Panc1 (cell line): ENCODE results near the gene OR14K1. TPM values are rescaled to one million over a fixed set of nuclear protein-coding genes. Genes with fewer than 3 reads are reported as not detected.
"Not testable (repeated sequence)": the region's sequence is repeated elsewhere in the genome, so short reads cannot be mapped to it uniquely, and the experiment has no call there.

Experiments used
- ATAC-seq: fragments of 200-7000 bp; cut with Tn5 transposase; 2 replicates; pipeline ENCODE4 v1.9.1; 2020; ENCODE audit warnings: mild to moderate bottlenecking, moderate library complexity
- Bru-seq: library from RNA; stranded (reverse); fragments of 400-500 nt; gene quantifications from one replicate; lab custom pipeline; 2021; lab: Mats Ljungman, UMichigan
- BruChase-seq, 2 experiments: library from RNA; stranded (reverse); fragments of 400-500 nt; gene quantifications; one replicate each; lab custom pipeline; 2021; lab: Mats Ljungman, UMichigan
- BruUV-seq: library from RNA; stranded (reverse); fragments of 400-500 nt; replicated peaks from 2 replicates; lab custom pipeline; 2021; lab: Mats Ljungman, UMichigan
- CTCF ChIA-PET: fragments of 300-600 bp; sonication (Branson Sonifier 250); formaldehyde crosslinking; loops from one replicate; lab custom pipeline; 2022; ENCODE audit warnings: antibody characterized with exemption; lab: Charles Lee
- POLR2A ChIA-PET: fragments of 300-600 bp; sonication (Branson Sonifier 250); formaldehyde crosslinking; loops from one replicate; lab custom pipeline; 2022; ENCODE audit warnings: antibody characterized with exemption; lab: Charles Lee
- DNase-seq: peaks from one replicate; pipeline ENCODE4 v3.0.0-alpha.2; 2010; ENCODE audit warnings: low read depth, low spot score
- H3K27ac ChIP-seq: 2 replicates; pipeline ENCODE4 v1.5.1; 2011; ENCODE audit warnings: mild to moderate bottlenecking, low read length, inconsistent platforms
- H3K27me3 ChIP-seq: fragments of 200-500 bp; sonication (Bioruptor generic); 2 replicates; pipeline ENCODE4 v1.6.0; 2014; ENCODE audit warnings: low read length, inconsistent platforms; ENCODE audit not compliant: control insufficient read depth, insufficient read depth
- H3K36me3 ChIP-seq: fragments of 200-500 bp; sonication (Bioruptor generic); 2 replicates; pipeline ENCODE4 v1.5.1; 2014; ENCODE audit warnings: inconsistent platforms, mild to moderate bottlenecking, low read length, moderate library complexity; ENCODE audit not compliant: control insufficient read depth, insufficient read depth
- H3K4me1 ChIP-seq: 2 replicates; pipeline ENCODE4 v1.5.1; 2011; ENCODE audit warnings: inconsistent platforms, mild to moderate bottlenecking, low read length, moderate library complexity; ENCODE audit not compliant: control insufficient read depth, insufficient read depth
- H3K4me3 ChIP-seq, 2 experiments: 2 replicates each; pipeline ENCODE4 v1.5.1; 2011 to 2012; ENCODE audit warnings: low read depth in 2 of 2, low read length in 2 of 2, mild to moderate bottlenecking in 2 of 2, inconsistent platforms in 1 of 2, moderate library complexity in 1 of 2
- H3K9me3 ChIP-seq: fragments of 200-500 bp; sonication (Bioruptor generic); 2 replicates; pipeline ENCODE4 v1.5.1; 2014; ENCODE audit warnings: low read depth, mild to moderate bottlenecking, inconsistent platforms, low read length, moderate library complexity; ENCODE audit not compliant: control insufficient read depth, insufficient read depth
- POLR2AphosphoS5 ChIP-seq: IDR thresholded peaks from 2 replicates; pipeline ENCODE4 v1.6.1; 2012; ENCODE audit warnings: mild to moderate bottlenecking, low read depth, low read length, moderate library complexity
- REST ChIP-seq, 2 experiments: IDR thresholded peaks; 2 replicates each; pipeline ENCODE4 v1.6.1; 2011 to 2012; ENCODE audit warnings: low read depth in 2 of 2, control low read depth in 1 of 2, low read length in 1 of 2, mild to moderate bottlenecking in 1 of 2, moderate library complexity in 1 of 2; ENCODE audit not compliant: insufficient read depth in 1 of 2
- SIN3A ChIP-seq: IDR thresholded peaks from 2 replicates; pipeline ENCODE4 v1.6.1; 2012; ENCODE audit warnings: low read depth, mild to moderate bottlenecking, low read length, moderate library complexity, borderline replicate concordance; ENCODE audit not compliant: insufficient read depth
- TCF7L2 ChIP-seq: IDR thresholded peaks from 2 replicates; pipeline ENCODE4 v1.6.1; 2011; ENCODE audit warnings: mild to moderate bottlenecking, low read depth, low read length, inconsistent platforms
- in situ Hi-C: cut with HindIII; loops from 2 replicates; pipeline ENCODE4 v1.10.0; 2016; ENCODE audit warnings: low sequenced_read_pairs, low pct_unique_long_range_greater_than_20kb
- intact Hi-C: fragments of 100-400 bp; cut with micrococcal nuclease; formaldehyde crosslinking; loops from one replicate; pipeline ENCODE4 v1.10.0; 2022; ENCODE audit not compliant: unreplicated experiment
- long read RNA-seq: library from polyadenylated mRNA; unstranded; transcript quantifications from one replicate; pipeline ENCODE4 v2.0.0, GENCODE V29; 2021; ENCODE audit not compliant: unreplicated experiment
- polyA plus RNA-seq: library from polyadenylated mRNA; unstranded; fragments of >200 nt; gene quantifications from one replicate; pipeline ENCODE4 v1.2.1, GENCODE V29; 2012; ENCODE audit warnings: missing spikeins; ENCODE audit not compliant: insufficient read length
- total RNA-seq: library from RNA; stranded (reverse); gene quantifications from one replicate; pipeline ENCODE4 v1.2.1, GENCODE V29; 2021; ENCODE audit not compliant: unreplicated experiment
- TF ChIP-seq, protein P1 (sequence below): fragments of 450-650 bp; IDR thresholded peaks from 2 replicates; pipeline ENCODE4 v1.5.1; 2017; ENCODE audit warnings: mild to moderate bottlenecking

The OR14K1 gene, protein sequence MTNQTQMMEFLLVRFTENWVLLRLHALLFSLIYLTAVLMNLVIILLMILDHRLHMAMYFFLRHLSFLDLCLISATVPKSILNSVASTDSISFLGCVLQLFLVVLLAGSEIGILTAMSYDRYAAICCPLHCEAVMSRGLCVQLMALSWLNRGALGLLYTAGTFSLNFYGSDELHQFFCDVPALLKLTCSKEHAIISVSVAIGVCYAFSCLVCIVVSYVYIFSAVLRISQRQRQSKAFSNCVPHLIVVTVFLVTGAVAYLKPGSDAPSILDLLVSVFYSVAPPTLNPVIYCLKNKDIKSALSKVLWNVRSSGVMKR
- total RNA-seq: not detected
- not detected for polyA plus RNA-seq
- Bru-seq, nascent RNA: not detected
- BruChase-seq, experiment 1, labeled RNA remaining after a 2-hour chase: not detected
- BruChase-seq, experiment 2, labeled RNA remaining after a 6-hour chase: not detected
- long read RNA-seq: 0 reads

DNA sequence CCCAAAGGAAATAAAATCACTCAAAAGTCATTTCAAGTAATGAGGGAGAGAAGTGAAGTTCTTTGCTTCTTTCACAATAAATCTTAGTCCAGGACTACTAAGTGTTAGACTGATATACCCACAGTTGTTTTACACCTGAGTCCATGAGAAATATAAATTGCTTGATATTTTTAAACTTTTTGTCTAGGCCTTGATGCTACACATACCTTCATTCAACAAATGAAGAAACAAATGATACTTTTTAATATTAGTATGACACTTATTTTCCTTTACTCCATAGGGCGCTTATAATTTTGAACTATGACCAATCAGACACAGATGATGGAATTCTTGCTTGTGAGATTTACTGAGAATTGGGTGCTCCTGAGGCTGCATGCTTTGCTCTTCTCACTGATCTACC is at the start of gene OR14K1:
TSS of gene OR14K1 (plus strand) at position 301 of the 400 bp plus-strand sequence. CDS start at position 301, 0 bp downstream.
- ChIA-PET CTCF (no interaction called here), POLR2A (no interaction called here)
- Histone ChIP-seq H3K36me3 (no peaks in the 10 kb centered on the region), H3K27me3 (no peaks in the 10 kb centered on the region), H3K9me3 (no peaks in the 10 kb centered on the region), H3K4me3 (no peak within 1 kb of the TSS), H3K27ac (no peak within 1 kb of the TSS), H3K4me1 (no peaks in the 10 kb centered on the region)
- no peak for TF ChIP-seq TCF7L2
- TF ChIP-seq, protein P1, sequence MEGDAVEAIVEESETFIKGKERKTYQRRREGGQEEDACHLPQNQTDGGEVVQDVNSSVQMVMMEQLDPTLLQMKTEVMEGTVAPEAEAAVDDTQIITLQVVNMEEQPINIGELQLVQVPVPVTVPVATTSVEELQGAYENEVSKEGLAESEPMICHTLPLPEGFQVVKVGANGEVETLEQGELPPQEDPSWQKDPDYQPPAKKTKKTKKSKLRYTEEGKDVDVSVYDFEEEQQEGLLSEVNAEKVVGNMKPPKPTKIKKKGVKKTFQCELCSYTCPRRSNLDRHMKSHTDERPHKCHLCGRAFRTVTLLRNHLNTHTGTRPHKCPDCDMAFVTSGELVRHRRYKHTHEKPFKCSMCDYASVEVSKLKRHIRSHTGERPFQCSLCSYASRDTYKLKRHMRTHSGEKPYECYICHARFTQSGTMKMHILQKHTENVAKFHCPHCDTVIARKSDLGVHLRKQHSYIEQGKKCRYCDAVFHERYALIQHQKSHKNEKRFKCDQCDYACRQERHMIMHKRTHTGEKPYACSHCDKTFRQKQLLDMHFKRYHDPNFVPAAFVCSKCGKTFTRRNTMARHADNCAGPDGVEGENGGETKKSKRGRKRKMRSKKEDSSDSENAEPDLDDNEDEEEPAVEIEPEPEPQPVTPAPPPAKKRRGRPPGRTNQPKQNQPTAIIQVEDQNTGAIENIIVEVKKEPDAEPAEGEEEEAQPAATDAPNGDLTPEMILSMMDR: no peak
- no TSS peak for BruUV-seq
- intact Hi-C loops (no loop called here), in situ Hi-C loops (no loop called here)
- DNase-seq (no peak), ATAC-seq (no peak)

- no peaks in the 10 kb centered on the region for H3K36me3 ChIP-seq
- BruUV-seq: no TSS peak
- DNase-seq (no peak), ATAC-seq (no peak)
- in situ Hi-C loops: no loop called here
- no peak overlapping the region for H3K4me3 ChIP-seq
- ChIA-PET POLR2A (no interaction called here), CTCF (no interaction called here)
- TF ChIP-seq SIN3A (no peak), TCF7L2 (no peak), POLR2AphosphoS5 (no peak), REST (IDR thresholded peaks at IDR 0.05; ENCODE audit: insufficient read depth in 1 of 2, low read depth in 2 of 2, low read length in 1 of 2) (no peak)
- TF ChIP-seq, protein P1: no peak
- intact Hi-C loops: no loop called here
- no peaks in the 10 kb centered on the region for H3K4me1 ChIP-seq
- H3K27me3 ChIP-seq: no peaks in the 10 kb centered on the region
- no peaks in the 10 kb centered on the region for H3K9me3 ChIP-seq
- H3K27ac ChIP-seq: no peak overlapping the region
These were observed 37.1 kb upstream of the OR14K1 start for GRCh38 chr1:247701338-247701737.

DNA sequence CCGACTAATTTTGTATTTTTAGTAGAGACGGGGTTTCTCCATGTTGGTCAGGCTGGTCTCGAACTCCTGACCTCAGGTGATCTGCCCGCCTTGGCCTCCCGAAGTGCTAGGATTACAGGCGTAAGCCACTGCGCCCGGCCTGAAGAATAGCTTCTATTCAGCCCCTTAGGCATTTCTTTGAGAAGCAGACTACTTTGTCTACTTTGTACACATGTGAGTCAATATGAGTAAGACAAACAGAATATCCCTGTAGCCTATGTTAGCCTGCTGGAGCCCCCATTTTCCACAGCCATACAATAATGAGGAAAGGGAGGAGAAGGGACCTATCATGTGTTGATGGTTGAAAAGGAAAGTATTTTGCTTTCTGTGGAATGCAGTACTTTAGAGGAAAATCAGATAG is 27.7 kb upstream of the OR14K1 start:
- intact Hi-C loops, H3K4me3 ChIP-seq, H3K9me3 ChIP-seq, POLR2A ChIA-PET, BruUV-seq, ATAC-seq, H3K36me3 ChIP-seq, H3K27me3 ChIP-seq, DNase-seq, CTCF ChIA-PET, H3K27ac ChIP-seq, H3K4me1 ChIP-seq, in situ Hi-C loops: not testable (repeated sequence)
